HepG2 (cell line): ENCODE data around the gene MICAL3. TPM values are rescaled to one million over a fixed set of nuclear protein-coding genes. Genes with fewer than 3 reads are reported as not detected.
A peak's percentile ranks its signal among the peaks of the same experiment; 100 is the strongest.

Experiments
- ARID2 ChIP-seq: sonication (generic); formaldehyde crosslinking; IDR thresholded peaks from 2 replicates; pipeline ENCODE4 v1.8.1; 2022; ENCODE audit warnings: mild to moderate bottlenecking, missing genetic modification reagents, borderline replicate concordance
- FOSL1 ChIP-seq: sonication (generic); formaldehyde crosslinking; IDR thresholded peaks from 2 replicates; pipeline ENCODE4 v1.9.0; 2021; ENCODE audit warnings: missing genetic modification reagents, borderline replicate concordance
- NCOA5 ChIP-seq: sonication (generic); formaldehyde crosslinking; IDR thresholded peaks from 2 replicates; pipeline ENCODE4 v1.4.0; 2020; ENCODE audit warnings: missing genetic modification reagents
- NFYC ChIP-seq: IDR thresholded peaks from 2 replicates; pipeline ENCODE4 v1.6.1; 2016; ENCODE audit warnings: missing genetic modification reagents, missing compliant biosample characterization
- RAD51 ChIP-seq: fragments of 450-650 bp; IDR thresholded peaks from 2 replicates; pipeline ENCODE4 v1.6.1; 2016; ENCODE audit warnings: borderline replicate concordance
- SMAD9 ChIP-seq: sonication (generic); formaldehyde crosslinking; IDR thresholded peaks from 2 replicates; pipeline ENCODE4 v1.5.1; 2020; ENCODE audit warnings: mild to moderate bottlenecking, missing genetic modification reagents
- TFE3 ChIP-seq: IDR thresholded peaks from 2 replicates; pipeline ENCODE4 v1.6.1; 2016
- TOE1 ChIP-seq: sonication (generic); formaldehyde crosslinking; IDR thresholded peaks from 2 replicates; pipeline ENCODE4 v1.4.0; 2020; ENCODE audit warnings: mild to moderate bottlenecking, missing genetic modification reagents
- ZNF24 ChIP-seq: fragments of 450-650 bp; IDR thresholded peaks from 2 replicates; pipeline ENCODE4 v1.6.1; 2017; ENCODE audit warnings: antibody characterized with exemption, mild to moderate bottlenecking
- ZNF318 ChIP-seq: sonication (generic); formaldehyde crosslinking; IDR thresholded peaks from 2 replicates; pipeline ENCODE4 v1.4.0; 2020; ENCODE audit warnings: mild to moderate bottlenecking, missing genetic modification reagents
- ZNF776 ChIP-seq: sonication (generic); formaldehyde crosslinking; IDR thresholded peaks from 2 replicates; pipeline ENCODE4 v1.4.0; 2020; ENCODE audit warnings: mild to moderate bottlenecking, missing genetic modification reagents
- polyA plus RNA-seq, 8 experiments: library from polyadenylated mRNA; depleted of rRNA in 3 of 8; stranded (reverse) in 7 of 8; unstranded in 1 of 8; fragments of >200 nt; fragmentation: Illumina TruSeq in 4 of 8; extraction: Trizol in 4 of 8; gene quantifications; 2 replicates each; pipeline versions ENCODE4 v1.2.1 to v1.2.3, GENCODE V29; 2011 to 2016; ENCODE audit warnings: low read depth in 4 of 8, missing spikeins in 1 of 8, mixed read lengths in 1 of 8; ENCODE audit not compliant: insufficient read depth in 1 of 8
- total RNA-seq, 5 experiments: library from RNA; depleted of rRNA; stranded (reverse); fragments of >200 nt; fragmentation: Illumina TruSeq; extraction: Trizol; gene quantifications; 2 replicates each; pipeline ENCODE4 v1.2.3, GENCODE V29; 2016; ENCODE audit warnings: low read depth in 1 of 5
- TF ChIP-seq, protein P1 (sequence below): sonication (generic); formaldehyde crosslinking; IDR thresholded peaks from 2 replicates; pipeline ENCODE4 v1.8.0; 2022; ENCODE audit warnings: missing genetic modification reagents, mild to moderate bottlenecking, moderate library complexity, borderline replicate concordance
- TF ChIP-seq, protein P2 (sequence below): sonication (generic); formaldehyde crosslinking; IDR thresholded peaks from 2 replicates; pipeline ENCODE4 v1.4.0; 2020; ENCODE audit warnings: mild to moderate bottlenecking, missing genetic modification reagents

MICAL3 gene
- total and polyA plus RNA-seq, 2 of the 13 experiments (the other 11 are each of a cell fraction or from before 2014, with no cell fraction given): 5.3 to 12.5 TPM

DNA sequence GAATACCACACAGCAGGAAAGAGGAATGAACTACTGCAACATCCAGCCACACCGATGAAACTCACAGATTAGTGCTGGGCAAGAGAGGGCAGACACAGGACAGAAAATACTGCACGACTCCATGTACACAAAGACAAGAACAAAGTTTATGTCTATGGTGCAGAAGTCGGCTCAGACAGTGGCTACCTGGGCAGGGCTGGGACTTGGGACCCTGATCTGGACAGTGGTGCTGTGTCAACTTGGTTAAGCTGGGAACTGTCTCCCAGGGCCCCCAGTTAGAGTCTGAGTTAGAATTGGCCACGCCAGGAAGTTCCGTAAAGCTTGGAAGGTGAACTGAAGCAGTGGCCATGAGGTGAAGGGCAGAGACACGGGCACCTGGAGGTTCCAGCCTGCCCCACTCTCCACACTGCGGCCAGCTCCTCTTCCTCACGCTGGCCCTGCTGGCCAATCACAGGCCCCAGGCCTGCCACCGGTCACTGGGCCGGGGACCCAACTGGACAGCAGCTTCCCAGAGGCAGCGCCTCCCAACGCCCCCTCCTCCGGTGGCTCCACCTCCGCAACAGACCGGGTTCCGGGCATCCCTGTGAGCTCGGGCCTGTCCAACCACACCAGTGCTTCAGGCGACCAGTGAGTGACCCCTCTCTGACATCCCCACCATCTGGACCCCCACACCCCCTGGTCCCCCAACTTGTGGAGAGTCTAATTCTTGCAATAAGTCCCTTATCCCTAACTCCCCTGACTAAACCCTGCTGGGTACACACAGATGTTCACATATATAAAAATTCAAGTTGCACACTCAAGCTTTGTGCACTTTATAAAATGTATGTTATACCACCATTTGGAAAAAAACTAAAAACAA, 93.7 kb downstream of the MICAL3 start (continued):
- TF ChIP-seq, protein P1, sequence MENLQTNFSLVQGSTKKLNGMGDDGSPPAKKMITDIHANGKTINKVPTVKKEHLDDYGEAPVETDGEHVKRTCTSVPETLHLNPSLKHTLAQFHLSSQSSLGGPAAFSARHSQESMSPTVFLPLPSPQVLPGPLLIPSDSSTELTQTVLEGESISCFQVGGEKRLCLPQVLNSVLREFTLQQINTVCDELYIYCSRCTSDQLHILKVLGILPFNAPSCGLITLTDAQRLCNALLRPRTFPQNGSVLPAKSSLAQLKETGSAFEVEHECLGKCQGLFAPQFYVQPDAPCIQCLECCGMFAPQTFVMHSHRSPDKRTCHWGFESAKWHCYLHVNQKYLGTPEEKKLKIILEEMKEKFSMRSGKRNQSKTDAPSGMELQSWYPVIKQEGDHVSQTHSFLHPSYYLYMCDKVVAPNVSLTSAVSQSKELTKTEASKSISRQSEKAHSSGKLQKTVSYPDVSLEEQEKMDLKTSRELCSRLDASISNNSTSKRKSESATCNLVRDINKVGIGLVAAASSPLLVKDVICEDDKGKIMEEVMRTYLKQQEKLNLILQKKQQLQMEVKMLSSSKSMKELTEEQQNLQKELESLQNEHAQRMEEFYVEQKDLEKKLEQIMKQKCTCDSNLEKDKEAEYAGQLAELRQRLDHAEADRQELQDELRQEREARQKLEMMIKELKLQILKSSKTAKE (CRISPR knock-in tag): 0 out of 2 replicates have a peak, but pooled peaks have one; percentile 27
- TF ChIP-seq FOSL1 (no peak), NCOA5 (CRISPR knock-in tag) (no peak), ARID2 (CRISPR knock-in tag) (no peak), SMAD9 (CRISPR knock-in tag) (no peak), ZNF776 (no peak), ZNF24 (no peak), TFE3 (CRISPR knock-in tag) (no peak), RAD51 (no peak), TOE1 (CRISPR knock-in tag) (no peak), ZNF318 (CRISPR knock-in tag) (no peak), NFYC (peak; percentile 55)
- TF ChIP-seq, protein P2, sequence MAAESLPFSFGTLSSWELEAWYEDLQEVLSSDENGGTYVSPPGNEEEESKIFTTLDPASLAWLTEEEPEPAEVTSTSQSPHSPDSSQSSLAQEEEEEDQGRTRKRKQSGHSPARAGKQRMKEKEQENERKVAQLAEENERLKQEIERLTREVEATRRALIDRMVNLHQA (CRISPR knock-in tag): no peak
